Mesothelial cell of epicardium (in vitro differentiated cells): Measurements from ENCODE around the gene CENPX. TPM values are rescaled to one million over a fixed set of nuclear protein-coding genes. Genes with fewer than 3 reads are reported as not detected.

Source experiments
- DNase-seq, 2 experiments: peaks; one replicate each; pipeline ENCODE4 v3.0.0; 2021; ENCODE audit warnings: low spot score in 2 of 2; ENCODE audit not compliant: unreplicated experiment in 2 of 2
- H3K27ac Mint-ChIP-seq: 2 replicates; pipeline ENCODE4 v1.8.0; 2021; ENCODE audit warnings: mixed read lengths
- H3K27me3 Mint-ChIP-seq: 2 replicates; pipeline ENCODE4 v1.8.0; 2021; ENCODE audit warnings: low read depth, mixed read lengths
- H3K36me3 Mint-ChIP-seq: 2 replicates; pipeline ENCODE4 v1.8.0; 2021; ENCODE audit warnings: mixed read lengths
- H3K4me1 Mint-ChIP-seq: 2 replicates; pipeline ENCODE4 v1.8.0; 2021; ENCODE audit warnings: mixed read lengths
- H3K4me3 Mint-ChIP-seq: 2 replicates; pipeline ENCODE4 v1.8.0; 2021; ENCODE audit warnings: mild to moderate bottlenecking, moderate library complexity, mixed read lengths
- H3K9me3 Mint-ChIP-seq: 2 replicates; pipeline ENCODE4 v1.8.0; 2021; ENCODE audit warnings: mixed read lengths
- CTCF ChIP-seq: fragments of 200-600 bp; sonication (generic); IDR thresholded peaks from one replicate; pipeline ENCODE4 v1.5.0; 2021; ENCODE audit warnings: antibody characterized with exemption; ENCODE audit not compliant: unreplicated experiment
- total RNA-seq: library from RNA; stranded (reverse); gene quantifications from 3 replicates; pipeline ENCODE4 v1.2.1, GENCODE V29; 2021

The CENPX gene
- total RNA-seq, 1 donor from 2014 or later: 40.6 TPM

DNA sequence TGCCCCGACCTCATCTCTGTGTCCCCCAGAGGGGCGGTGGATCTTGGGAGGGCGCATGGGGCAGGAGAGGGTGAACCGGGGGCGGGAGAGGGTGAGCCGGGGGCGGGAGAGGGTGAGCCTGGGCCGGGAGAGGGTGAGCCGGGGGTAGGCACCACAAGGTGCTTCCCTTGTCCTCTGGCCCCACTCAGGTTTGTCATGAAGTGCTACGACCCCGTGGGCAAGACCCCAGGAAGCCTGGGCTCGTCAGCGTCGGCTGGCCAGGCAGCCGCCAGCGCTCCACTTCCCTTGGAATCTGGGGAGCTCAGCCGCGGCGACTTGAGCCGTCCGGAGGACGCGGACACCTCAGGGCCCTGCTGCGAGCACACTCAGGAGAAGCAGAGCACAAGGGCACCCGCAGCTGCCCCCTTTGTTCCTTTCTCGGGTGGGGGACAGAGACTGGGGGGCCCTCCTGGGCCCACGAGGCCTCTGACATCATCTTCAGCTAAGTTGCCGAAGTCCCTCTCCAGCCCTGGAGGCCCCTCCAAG, 26.4 kb downstream of the CENPX start:
- peaks cover 6% of the 10 kb centered on the region for H3K36me3 Mint-ChIP-seq
- H3K27ac Mint-ChIP-seq: no peak overlapping the region
- DNase-seq: no peak
- no peaks in the 10 kb centered on the region for H3K9me3 Mint-ChIP-seq
- TF ChIP-seq CTCF: no peak
- H3K4me3 Mint-ChIP-seq: no peak overlapping the region
- peaks cover 19% of the 10 kb centered on the region for H3K4me1 Mint-ChIP-seq
- H3K27me3 Mint-ChIP-seq: no peaks in the 10 kb centered on the region

DNA sequence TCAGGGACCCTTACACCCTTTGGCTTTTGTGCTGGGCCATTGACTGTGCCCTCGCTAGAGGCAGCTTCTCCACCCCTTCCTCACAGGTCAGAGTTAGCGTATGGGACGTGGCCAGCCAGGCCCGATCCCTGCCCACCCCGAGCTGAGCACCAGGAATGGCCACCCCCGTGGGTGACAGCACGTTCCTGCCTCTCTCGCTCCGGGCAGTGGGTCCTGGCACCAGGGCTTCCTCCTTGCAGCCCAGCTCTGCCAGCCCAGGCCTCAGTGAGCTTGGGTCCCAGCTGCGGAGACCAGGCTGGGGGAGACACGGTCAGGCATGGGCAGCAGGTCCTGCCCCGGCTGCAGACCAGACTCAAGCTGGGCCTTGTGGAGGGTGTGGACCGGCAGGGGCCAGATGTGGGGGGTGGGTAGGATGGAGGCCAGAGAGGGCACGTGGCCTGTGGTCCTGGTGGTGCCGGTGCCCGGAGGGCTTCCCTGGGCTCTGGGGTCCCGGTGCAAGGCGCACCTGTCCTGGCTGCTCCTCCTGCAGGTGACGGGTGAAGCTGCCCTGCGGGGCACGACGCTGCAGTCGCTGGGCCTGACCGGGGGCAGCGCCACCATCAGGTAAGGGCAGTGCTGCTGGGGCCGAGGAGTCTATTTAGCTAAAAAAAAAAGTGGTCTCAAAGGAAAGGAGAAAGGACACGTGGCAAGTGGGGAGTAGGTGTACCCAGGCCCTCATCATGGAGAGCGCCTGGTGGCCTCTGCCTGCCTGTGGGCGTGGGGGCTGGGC, 27.0 kb downstream of the CENPX start:
- Mint-ChIP-seq H3K9me3 (no peaks in the 10 kb centered on the region), H3K27me3 (no peaks in the 10 kb centered on the region), H3K4me1 (peaks cover 21% of the 10 kb centered on the region), H3K27ac (no peak overlapping the region), H3K4me3 (no peak overlapping the region), H3K36me3 (peaks cover 8% of the 10 kb centered on the region)
- peak in 1 of 2 experiments; percentile 13 for DNase-seq
- no peak for TF ChIP-seq CTCF

DNA sequence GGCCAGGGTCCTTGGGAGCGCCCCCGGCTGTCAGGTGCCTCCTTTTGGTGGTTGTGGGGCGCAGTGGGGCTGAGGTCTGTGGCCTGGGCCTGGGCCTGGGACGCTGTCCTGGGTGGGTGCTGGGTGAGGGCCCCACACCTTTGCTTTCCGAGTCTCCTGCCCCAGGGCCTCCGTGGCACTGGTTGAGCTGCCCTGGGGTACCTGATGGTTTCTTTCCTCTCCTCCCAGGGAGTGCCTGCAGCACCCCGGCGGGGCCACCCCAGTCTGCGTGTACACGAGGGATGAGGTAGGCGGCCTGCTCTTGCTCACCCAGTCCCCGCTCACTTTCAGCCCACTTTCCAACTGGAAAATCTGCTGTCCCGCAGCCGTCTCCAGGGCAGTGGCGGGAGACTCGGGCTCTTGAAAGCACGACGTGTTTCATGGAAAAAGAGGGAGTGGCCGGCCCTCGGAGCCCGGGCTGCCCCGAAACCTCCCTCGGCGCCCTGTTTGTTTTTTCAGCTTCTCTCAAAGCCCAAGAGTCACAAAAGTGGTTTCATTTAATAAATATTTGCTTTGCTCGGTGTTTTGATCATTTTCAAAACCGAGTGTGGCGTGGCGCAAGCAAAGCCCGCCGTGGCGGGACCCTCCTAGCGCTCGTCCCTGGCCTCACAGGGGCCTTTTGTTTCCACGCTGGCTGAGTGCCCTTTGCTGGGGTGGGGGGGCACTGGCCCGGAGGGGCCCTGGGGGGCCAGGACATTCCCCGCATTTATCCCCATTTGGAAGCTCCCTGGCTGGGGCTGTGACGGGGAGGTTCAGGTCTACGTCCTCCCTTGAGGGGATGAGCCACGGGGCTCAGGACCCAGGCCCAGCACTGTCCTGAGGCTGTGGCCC, 27.9 kb downstream of the CENPX start:
- H3K4me3 Mint-ChIP-seq: no peak overlapping the region
- peaks cover 18% of the 10 kb centered on the region for H3K4me1 Mint-ChIP-seq
- no peak for TF ChIP-seq CTCF
- peak in 1 of 2 experiments; percentile 14 for DNase-seq
- no peaks in the 10 kb centered on the region for H3K27me3 Mint-ChIP-seq
- no peak overlapping the region for H3K27ac Mint-ChIP-seq
- peaks cover 12% of the 10 kb centered on the region for H3K36me3 Mint-ChIP-seq
- H3K9me3 Mint-ChIP-seq: no peaks in the 10 kb centered on the region

DNA sequence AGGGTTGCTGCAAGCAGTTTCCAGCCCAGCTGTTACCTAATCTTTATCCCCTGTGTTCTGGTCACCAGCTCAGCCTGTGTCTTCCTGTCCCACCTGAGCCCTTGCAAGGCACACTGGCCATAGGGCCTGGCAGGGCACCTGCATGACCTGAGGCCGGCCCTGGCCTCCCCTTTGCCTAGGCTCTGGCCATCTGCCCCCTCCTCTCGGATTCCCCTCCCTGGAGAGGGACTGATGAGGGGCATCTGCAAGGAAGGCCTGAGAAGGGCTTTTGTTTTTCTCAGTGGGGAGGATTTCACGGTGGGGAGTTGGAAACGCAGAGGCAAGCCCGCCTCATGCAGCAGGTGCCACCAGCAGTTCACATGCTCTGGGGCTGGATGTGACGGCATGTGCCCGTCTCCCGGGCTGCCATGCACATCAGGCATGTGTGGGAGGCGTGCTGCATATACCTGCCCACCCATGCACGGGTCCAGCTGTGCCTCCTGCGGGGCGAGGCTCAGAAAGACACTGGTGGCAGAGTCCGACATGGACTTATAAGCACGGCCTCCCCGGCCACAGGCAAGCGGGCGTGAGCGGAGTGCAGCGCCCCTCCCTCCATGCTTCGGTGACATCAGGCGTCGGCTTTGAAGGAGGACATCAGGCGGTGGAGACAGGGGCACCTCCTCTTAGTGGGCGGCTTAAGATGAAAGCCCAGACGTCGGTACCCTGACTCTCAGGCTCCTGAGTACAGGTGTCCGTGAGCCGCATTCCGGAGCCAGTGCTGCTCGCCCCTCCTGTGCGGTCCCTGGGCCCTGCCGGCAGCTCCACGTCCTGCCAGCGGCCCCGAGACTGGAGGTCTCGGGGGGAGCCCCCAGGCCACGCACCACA, 28.7 kb downstream of the CENPX start:
- H3K36me3 Mint-ChIP-seq: peaks cover 17% of the 10 kb centered on the region
- TF ChIP-seq CTCF: no peak
- no peaks in the 10 kb centered on the region for H3K27me3 Mint-ChIP-seq
- peak overlapping the region; percentile 34 for H3K27ac Mint-ChIP-seq
- H3K9me3 Mint-ChIP-seq: no peaks in the 10 kb centered on the region
- peaks cover 18% of the 10 kb centered on the region for H3K4me1 Mint-ChIP-seq
- no peak overlapping the region for H3K4me3 Mint-ChIP-seq
- peak in 1 of 2 experiments; percentile 18 for DNase-seq
